Peyer's patch (tissue), 4 donors: ENCODE data around the gene PIGR.
A peak's percentile ranks its signal among the peaks of the same experiment; 100 is the strongest.

Experiments
- POLR2A ChIP-seq, 2 donors: fragments of 450-650 bp; IDR thresholded peaks; one replicate each; pipeline ENCODE4 v1.5.1; 2017; ENCODE audit warnings: antibody characterized with exemption in 2 of 2, mild to moderate bottlenecking in 2 of 2, moderate library complexity in 2 of 2
- TF ChIP-seq, protein P1 (sequence below), 6 experiments: fragments of 450-650 bp in 4 of 6; fragments of 200-600 bp in 2 of 6; sonication (generic) in 1 of 6; IDR thresholded peaks; one replicate each; pipeline ENCODE4 v1.5.1; 2017 to 2019; ENCODE audit warnings: antibody characterized with exemption in 6 of 6, mild to moderate bottlenecking in 3 of 6, moderate library complexity in 1 of 6

DNA sequence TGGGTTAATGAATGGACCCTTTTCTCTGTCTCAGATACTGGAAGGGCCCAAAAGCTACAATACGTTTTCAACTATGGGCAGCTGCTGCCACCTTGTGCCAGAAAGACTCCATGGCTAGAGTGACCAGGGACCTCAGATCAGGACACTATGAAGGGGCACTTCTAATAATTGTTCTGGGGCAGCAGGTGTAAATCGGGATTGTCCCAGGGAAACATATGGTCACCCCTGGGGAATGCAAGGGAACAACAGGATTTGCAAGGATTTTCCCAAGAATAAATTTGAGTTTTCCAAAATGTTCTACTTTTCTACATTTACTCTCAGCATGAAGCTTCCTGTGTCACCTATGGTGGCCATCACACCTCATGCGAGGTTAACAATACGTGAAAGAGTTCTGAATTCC lies 36.0 kb upstream of the PIGR start:
- TF ChIP-seq, protein P1, sequence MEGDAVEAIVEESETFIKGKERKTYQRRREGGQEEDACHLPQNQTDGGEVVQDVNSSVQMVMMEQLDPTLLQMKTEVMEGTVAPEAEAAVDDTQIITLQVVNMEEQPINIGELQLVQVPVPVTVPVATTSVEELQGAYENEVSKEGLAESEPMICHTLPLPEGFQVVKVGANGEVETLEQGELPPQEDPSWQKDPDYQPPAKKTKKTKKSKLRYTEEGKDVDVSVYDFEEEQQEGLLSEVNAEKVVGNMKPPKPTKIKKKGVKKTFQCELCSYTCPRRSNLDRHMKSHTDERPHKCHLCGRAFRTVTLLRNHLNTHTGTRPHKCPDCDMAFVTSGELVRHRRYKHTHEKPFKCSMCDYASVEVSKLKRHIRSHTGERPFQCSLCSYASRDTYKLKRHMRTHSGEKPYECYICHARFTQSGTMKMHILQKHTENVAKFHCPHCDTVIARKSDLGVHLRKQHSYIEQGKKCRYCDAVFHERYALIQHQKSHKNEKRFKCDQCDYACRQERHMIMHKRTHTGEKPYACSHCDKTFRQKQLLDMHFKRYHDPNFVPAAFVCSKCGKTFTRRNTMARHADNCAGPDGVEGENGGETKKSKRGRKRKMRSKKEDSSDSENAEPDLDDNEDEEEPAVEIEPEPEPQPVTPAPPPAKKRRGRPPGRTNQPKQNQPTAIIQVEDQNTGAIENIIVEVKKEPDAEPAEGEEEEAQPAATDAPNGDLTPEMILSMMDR (IDR thresholded peaks at IDR 0.05): peak in 5 of 6 experiments; percentile 41 to 87 (median 86)
- no peak for TF ChIP-seq POLR2A (IDR thresholded peaks at IDR 0.05)
